ENCODE measurements around the gene FSTL3.
"Not testable (repeated sequence)": the region's sequence is repeated elsewhere in the genome, so short reads cannot be mapped to it uniquely, and the experiment has no call there.

Gene FSTL3

DNA sequence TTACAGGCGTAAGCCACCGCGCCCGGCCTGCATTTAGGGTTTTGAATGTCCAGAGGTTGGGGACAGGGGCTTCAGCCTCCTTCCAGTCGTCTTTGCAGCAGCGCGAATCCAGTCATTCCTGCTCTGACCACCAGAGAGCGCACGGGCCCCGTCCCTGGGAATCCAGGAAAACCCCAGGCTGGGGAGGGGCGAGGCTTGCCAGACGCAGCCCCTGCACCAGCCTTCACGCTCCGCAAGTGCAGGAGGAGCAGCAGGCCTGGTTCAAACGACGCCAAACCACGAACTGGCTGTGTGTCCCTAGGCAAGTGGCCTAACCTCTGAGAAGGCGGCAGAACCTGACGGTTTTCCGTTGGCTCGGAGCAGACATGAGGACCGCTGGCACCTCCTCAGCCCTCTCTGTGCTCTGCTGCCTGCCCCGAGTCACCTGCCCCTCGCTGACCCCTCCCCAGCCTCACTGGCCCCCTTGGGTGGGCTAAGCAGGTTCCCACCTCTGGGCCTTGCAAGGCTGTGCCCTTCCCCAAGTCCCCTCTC lies 11.2 kb upstream of the FSTL3 start:
- Mint-ChIP-seq H3K4me1 (peaks cover 42% of the 10 kb centered on the region), H3K4me3 (peak overlapping the region; percentile 48), H3K27me3 (peaks cover 9% of the 10 kb centered on the region), H3K36me3 (peaks cover 7% of the 10 kb centered on the region), H3K27ac (peak overlapping the region; percentile 49), H3K9me3 (no peaks in the 10 kb centered on the region)
- no peak for ATAC-seq

GRCh38 chr19:666985-667573 lies 9.1 kb upstream of the FSTL3 start:
- not testable (repeated sequence) for H3K4me3 Mint-ChIP-seq, H3K9me3 Mint-ChIP-seq, H3K27me3 Mint-ChIP-seq, H3K36me3 Mint-ChIP-seq, H3K27ac Mint-ChIP-seq, ATAC-seq
- peaks cover 21% of the 10 kb centered on the region for H3K4me1 Mint-ChIP-seq

DNA sequence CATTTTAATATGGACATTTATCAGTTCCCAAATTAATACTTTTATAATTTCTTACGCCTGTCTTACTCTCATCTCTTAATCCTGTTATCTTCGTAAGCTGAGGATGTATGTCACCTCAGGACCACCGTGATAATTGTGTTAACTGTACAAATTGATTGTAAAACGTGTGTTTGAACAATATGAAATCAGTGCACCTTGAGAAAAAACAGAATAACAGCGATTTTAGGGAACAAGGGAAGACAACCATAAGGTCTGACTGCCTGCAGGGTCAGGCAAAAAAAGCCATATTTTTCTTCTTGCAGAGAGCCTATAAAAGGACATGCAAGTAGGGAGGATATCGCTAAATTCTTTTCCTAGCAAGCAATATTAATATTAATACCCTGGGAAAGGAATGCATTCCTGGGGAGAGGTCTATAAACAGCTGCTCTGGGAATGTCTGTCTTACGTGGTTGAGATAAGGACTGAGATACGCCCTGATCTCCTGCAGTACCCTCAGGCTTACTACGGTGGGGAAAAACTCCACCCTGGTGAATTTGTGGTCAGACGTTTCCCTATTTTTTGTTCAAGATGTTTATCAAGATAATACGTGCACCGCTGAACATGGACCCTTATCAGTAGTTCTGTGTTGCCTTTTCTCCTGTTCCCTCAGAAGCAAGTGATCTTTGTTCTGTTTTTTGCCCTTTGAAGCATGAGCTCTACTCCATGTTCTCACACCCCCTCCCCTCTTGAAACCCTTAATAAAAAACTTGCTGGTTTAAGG lies 7.3 kb upstream of the FSTL3 start:
- H3K4me3 Mint-ChIP-seq, H3K9me3 Mint-ChIP-seq, H3K36me3 Mint-ChIP-seq, ATAC-seq, H3K27ac Mint-ChIP-seq: not testable (repeated sequence)
- Mint-ChIP-seq H3K27me3 (peaks cover 16% of the 10 kb centered on the region), H3K4me1 (peaks cover 14% of the 10 kb centered on the region)

GRCh38 chr19:670609-671075 lies 5.5 kb upstream of the FSTL3 start:
- H3K27ac Mint-ChIP-seq = no peak overlapping the region
- H3K36me3 Mint-ChIP-seq = no peaks in the 10 kb centered on the region
- ATAC-seq = no peak
- H3K27me3 Mint-ChIP-seq = peaks cover 32% of the 10 kb centered on the region
- no peak overlapping the region for H3K4me3 Mint-ChIP-seq
- H3K9me3 Mint-ChIP-seq = no peaks in the 10 kb centered on the region
- peaks cover 7% of the 10 kb centered on the region for H3K4me1 Mint-ChIP-seq

GRCh38 chr19:674282-675151 lies 1.7 kb upstream of the FSTL3 start:
- no peak for ATAC-seq
- Mint-ChIP-seq H3K9me3 (no peaks in the 10 kb centered on the region), H3K36me3 (no peaks in the 10 kb centered on the region), H3K4me3 (no peak overlapping the region), H3K27me3 (peaks cover 28% of the 10 kb centered on the region), H3K4me1 (peaks cover 8% of the 10 kb centered on the region), H3K27ac (no peak overlapping the region)

DNA sequence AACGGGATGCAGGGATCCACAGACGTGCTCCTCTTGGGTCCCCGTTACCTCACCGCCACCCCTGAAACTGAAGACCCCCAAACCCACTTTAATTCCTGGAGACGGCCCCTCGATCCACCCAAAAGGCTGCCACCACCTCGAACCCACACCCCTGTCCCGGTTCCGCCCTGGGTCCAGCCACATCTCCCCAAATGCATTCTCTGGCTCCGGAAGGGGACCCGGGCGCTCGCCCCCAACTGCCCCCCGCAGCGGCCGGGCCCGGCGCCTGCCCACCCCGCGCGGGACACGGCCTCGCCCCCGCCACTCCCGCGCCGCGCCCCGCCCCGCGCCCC lies 219 bp upstream of the FSTL3 start:
- ATAC-seq = no peak
- H3K4me3 Mint-ChIP-seq = no peak overlapping the region
- H3K9me3 Mint-ChIP-seq = no peaks in the 10 kb centered on the region
- H3K27ac Mint-ChIP-seq = no peak overlapping the region
- peaks cover 26% of the 10 kb centered on the region for H3K27me3 Mint-ChIP-seq
- H3K36me3 Mint-ChIP-seq = no peaks in the 10 kb centered on the region
- H3K4me1 Mint-ChIP-seq = peaks cover 8% of the 10 kb centered on the region

DNA sequence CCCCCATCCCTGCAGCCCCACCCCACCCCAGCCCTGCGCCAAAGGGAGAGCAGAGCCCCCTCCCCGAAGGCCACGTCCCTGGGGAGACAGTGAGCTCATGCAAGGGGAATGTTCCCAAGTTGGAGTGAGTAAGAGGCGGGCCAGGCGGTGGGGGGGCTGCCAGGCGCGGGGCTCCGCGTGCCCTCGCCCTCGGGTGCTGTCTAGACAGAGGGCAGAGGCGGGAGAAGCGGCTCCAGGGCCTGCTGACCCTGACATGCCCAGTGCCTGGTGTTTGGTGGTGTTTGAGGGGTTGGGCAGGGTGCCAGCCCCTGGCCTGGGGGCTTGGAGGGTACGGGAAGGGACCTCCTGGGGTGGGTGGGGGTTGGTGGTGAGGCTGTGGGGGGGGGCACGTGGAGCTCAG lies 1.0 kb downstream of the FSTL3 start:
- Mint-ChIP-seq H3K9me3 (no peaks in the 10 kb centered on the region), H3K4me1 (peaks cover 8% of the 10 kb centered on the region), H3K27me3 (peaks cover 26% of the 10 kb centered on the region), H3K27ac (no peak overlapping the region), H3K4me3 (no peak overlapping the region), H3K36me3 (no peaks in the 10 kb centered on the region)
- ATAC-seq = no peak

DNA sequence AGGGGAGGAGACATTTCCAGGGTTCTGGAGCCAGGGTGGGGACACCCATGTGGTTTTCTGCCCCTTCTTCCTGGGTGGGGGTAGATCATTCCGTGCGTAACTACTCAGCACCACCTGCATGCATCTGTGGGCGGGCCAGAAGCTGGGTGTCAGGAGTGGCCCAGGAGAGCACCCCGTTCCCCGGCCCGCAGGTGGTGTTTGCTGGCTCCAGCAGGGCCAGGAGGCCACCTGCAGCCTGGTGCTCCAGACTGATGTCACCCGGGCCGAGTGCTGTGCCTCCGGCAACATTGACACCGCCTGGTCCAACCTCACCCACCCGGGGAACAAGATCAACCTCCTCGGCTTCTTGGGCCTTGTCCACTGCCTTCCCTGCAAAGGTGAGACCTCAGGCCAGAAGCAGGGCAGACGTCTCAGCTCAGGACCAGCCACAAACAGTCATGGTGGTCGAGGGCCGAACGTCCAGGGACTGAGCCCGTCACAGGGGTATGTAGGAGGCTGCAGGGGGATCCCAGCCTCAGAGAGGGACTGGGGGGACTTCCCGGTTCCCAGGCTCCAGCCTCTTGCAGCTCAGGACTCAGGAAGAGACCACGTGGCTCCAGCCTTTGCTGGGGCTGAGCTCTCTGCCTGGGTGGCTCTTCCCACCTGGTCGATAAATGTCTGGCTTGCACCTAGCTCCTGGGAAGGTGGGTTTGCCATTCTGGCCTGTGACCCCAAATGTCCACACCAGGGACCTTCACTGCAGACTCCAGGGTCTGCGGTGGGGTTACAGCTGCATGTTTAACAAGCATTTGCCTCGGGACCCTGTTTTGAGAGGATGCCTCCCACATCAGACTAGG lies 1.6 kb downstream of the FSTL3 start:
- ATAC-seq = no peak
- peaks cover 26% of the 10 kb centered on the region for H3K27me3 Mint-ChIP-seq
- no peak overlapping the region for H3K4me3 Mint-ChIP-seq

GRCh38 chr19:678791-679388 lies 2.7 kb downstream of the FSTL3 start:
- peaks cover 19% of the 10 kb centered on the region for H3K27me3 Mint-ChIP-seq
- H3K27ac Mint-ChIP-seq = no peak overlapping the region
- H3K4me1 Mint-ChIP-seq = peaks cover 8% of the 10 kb centered on the region

More for the DNA sequence above, 1.6 kb downstream of the FSTL3 start:
- Mint-ChIP-seq H3K27ac (no peak overlapping the region), H3K36me3 (no peaks in the 10 kb centered on the region), H3K4me1 (peaks cover 8% of the 10 kb centered on the region), H3K9me3 (no peaks in the 10 kb centered on the region)

DNA sequence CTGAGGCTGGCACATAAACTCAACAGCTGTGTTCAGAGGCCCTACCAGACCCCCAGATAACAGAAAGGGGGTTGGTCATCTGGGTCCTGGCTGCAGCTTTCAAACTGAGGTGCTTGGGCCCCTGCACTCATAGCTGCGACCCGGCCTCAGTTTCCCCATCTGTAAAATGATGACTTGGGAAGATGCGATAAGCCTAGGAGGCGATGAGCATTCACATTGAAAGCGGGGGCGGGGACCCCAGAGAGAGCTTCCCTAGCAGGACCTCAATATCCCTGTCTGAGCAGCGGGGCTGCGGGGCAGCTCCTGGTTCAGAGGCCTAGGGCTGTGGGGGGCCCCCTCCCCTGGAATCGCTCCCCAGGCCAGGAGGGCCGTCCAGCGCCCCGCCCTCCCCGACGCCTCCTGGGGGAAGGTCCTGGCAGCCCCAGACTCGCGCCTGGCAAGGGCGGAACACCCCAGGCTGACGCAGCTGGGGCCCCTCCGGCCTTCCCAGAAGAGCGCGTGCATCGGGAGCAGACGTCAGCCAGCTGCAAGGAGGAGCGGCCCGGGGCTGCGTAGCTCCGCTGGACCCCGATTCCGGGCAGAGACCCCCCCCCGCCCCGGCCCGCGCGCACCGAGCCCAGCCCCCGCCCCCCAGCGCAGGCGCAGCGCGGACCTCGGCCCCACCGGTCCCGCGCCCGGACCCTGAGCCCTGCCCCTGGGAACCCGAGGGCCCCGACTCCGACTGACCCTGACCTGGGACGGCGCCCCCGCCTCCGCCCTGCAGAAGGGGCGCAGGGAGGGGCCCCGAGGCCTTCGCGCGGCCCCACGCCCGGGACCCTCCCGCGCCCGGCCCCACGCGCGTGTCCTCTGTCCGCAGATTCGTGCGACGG lies 3.5 kb downstream of the FSTL3 start:
- Mint-ChIP-seq H3K27me3 (peaks cover 13% of the 10 kb centered on the region), H3K4me1 (peaks cover 8% of the 10 kb centered on the region), H3K4me3 (peak overlapping the region; percentile 70), H3K36me3 (no peaks in the 10 kb centered on the region), H3K9me3 (no peaks in the 10 kb centered on the region), H3K27ac (no peak overlapping the region)
- ATAC-seq = peak; percentile 22

More at GRCh38 chr19:678791-679388, 2.7 kb downstream of the FSTL3 start:
- Mint-ChIP-seq H3K36me3 (no peaks in the 10 kb centered on the region), H3K4me3 (peak overlapping the region; percentile 70), H3K9me3 (no peaks in the 10 kb centered on the region)
- ATAC-seq = no peak

DNA sequence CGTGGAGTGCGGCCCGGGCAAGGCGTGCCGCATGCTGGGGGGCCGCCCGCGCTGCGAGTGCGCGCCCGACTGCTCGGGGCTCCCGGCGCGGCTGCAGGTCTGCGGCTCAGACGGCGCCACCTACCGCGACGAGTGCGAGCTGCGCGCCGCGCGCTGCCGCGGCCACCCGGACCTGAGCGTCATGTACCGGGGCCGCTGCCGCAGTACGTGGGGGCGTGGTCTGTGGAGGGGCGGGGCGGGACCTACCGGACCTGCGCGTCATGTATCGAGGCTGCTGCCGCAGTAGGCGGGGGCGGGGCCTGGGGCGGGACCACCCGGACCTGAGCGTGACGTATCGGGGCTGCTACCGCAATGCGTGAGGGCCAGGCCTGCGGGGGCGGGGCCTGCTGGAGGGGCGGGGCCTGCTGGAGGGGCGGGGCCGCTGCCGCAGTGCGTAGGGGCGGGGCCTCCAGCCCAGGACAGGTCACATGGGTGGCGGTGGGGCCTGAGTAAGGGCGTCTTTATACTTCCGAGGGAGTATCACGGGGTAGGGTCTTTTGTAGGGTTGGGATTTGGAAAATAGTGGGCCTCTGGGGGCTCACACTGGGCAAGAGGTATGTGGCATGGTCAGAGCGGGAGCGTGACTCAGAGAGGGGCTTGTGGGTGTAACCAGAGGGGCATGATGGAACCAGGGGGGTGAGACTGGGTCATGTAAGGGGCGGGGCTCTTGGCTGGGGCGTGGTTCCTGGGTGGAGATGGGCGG lies 4.3 kb downstream of the FSTL3 start:
- peaks cover 5% of the 10 kb centered on the region for H3K27me3 Mint-ChIP-seq
- peak; percentile 92 for ATAC-seq
- H3K4me3 Mint-ChIP-seq = peak overlapping the region; percentile 86
- peak overlapping the region; percentile 85 for H3K27ac Mint-ChIP-seq
- peaks cover 3% of the 10 kb centered on the region for H3K4me1 Mint-ChIP-seq
- no peaks in the 10 kb centered on the region for H3K9me3 Mint-ChIP-seq
- H3K36me3 Mint-ChIP-seq = no peaks in the 10 kb centered on the region

- Mint-ChIP-seq H3K4me1 (no peaks in the 10 kb centered on the region), H3K9me3 (no peaks in the 10 kb centered on the region), H3K4me3 (peak overlapping the region; percentile 86), H3K36me3 (no peaks in the 10 kb centered on the region), H3K27ac (peak overlapping the region; percentile 85), H3K27me3 (no peaks in the 10 kb centered on the region)
- no peak for ATAC-seq
Observed at GRCh38 chr19:681029-682019, 5.1 kb downstream of the FSTL3 start.

Measured in stimulated activated memory B cell treated with anti-CD40 and anti-IgM and Interleukin-4, amounts not matched to agents 10 μg/mL and 1 μg/mL and 100 μg/mL, for 72 hours (primary cell).